GM12878 (cell line): ENCODE measurements around the gene ZNF860. TPM values are rescaled to one million over a fixed set of nuclear protein-coding genes. Genes with fewer than 3 reads are reported as not detected.

Source experiments
- ATAC-seq: fragments of 200-7000 bp; cut with Tn5 transposase; 3 replicates; pipeline ENCODE4 v1.9.1; 2020; ENCODE audit warnings: mild to moderate bottlenecking, moderate library complexity
- BruUV-seq: library from RNA; stranded (reverse); fragments of 400-500 nt; replicated peaks from 2 replicates; lab custom pipeline; 2021; lab: Mats Ljungman, UMichigan
- CTCF ChIA-PET: fragments of 300-600 bp; sonication (Branson Sonifier 250); formaldehyde crosslinking; extraction: SDS; loops from one replicate; lab custom pipeline; 2021; ENCODE audit warnings: inconsistent platforms; lab: Yijun Ruan, JAX
- POLR2A ChIA-PET: fragments of 350-600 bp; formaldehyde crosslinking; extraction: SDS; loops from one replicate; lab custom pipeline; 2021; ENCODE audit warnings: inconsistent platforms; lab: Charles Lee
- RAD21 ChIA-PET: fragments of 300-600 bp; sonication (Branson Sonifier 250); formaldehyde crosslinking; loops from one replicate; lab custom pipeline; 2023; ENCODE audit warnings: antibody characterized with exemption; ENCODE audit not compliant: unreplicated experiment; lab: Charles Lee
- SMC1A ChIA-PET: fragments of 300-600 bp; sonication (Branson Sonifier 250); formaldehyde crosslinking; loops from one replicate; lab custom pipeline; 2023; ENCODE audit not compliant: unreplicated experiment, uncharacterized antibody; lab: Charles Lee
- DNase-seq: peaks from one replicate; pipeline ENCODE4 v3.0.0-alpha.2; 2011; ENCODE audit warnings: low read depth, low spot score
- FAIRE-seq: peaks from 3 replicates; lab custom pipeline; 2011; peaks lifted over from hg19 to GRCh38; lab: Jason Lieb, UNC
- H2AFZ ChIP-seq: 2 replicates; pipeline ENCODE4 v1.6.0; 2011; ENCODE audit warnings: low read depth, low read length, control low read depth; ENCODE audit not compliant: control insufficient read depth
- H3K27ac ChIP-seq: 2 replicates; pipeline ENCODE4 v1.5.1; 2011; ENCODE audit warnings: control low read depth; ENCODE audit not compliant: control insufficient read depth, insufficient read depth
- H3K27me3 ChIP-seq, 2 experiments: replicated peaks in 1 of 2; 2 replicates each; pipeline versions ENCODE4 v1.6.0 to v1.6.1; 2011; ENCODE audit warnings: low read length in 1 of 2; ENCODE audit not compliant: control insufficient read depth in 2 of 2, insufficient read depth in 2 of 2
- H3K36me3 ChIP-seq, 2 experiments: 2 replicates each; pipeline ENCODE4 v1.5.1; 2011; ENCODE audit warnings: low read length in 1 of 2; ENCODE audit not compliant: control insufficient read depth in 2 of 2, insufficient read depth in 2 of 2
- H3K4me1 ChIP-seq: 2 replicates; pipeline ENCODE4 v1.6.1; 2011; ENCODE audit warnings: mild to moderate bottlenecking, low read length, moderate library complexity, mixed read lengths; ENCODE audit not compliant: control insufficient read depth, insufficient read depth
- H3K4me2 ChIP-seq: 2 replicates; pipeline ENCODE4 v1.6.0; 2011; ENCODE audit warnings: control low read depth; ENCODE audit not compliant: control insufficient read depth, insufficient read depth
- H3K4me3 ChIP-seq: fragments of 200-600 bp; sonication (generic); 2 replicates; pipeline ENCODE4 v1.5.1; 2016
- H3K79me2 ChIP-seq: 2 replicates; pipeline ENCODE4 v1.6.0; 2011; ENCODE audit warnings: low read length; ENCODE audit not compliant: control insufficient read depth, insufficient read depth
- H3K9ac ChIP-seq: 2 replicates; pipeline ENCODE4 v1.8.0; 2011; ENCODE audit warnings: low read length, control low read depth, mixed read lengths; ENCODE audit not compliant: control insufficient read depth, insufficient read depth
- H3K9me3 ChIP-seq: replicated peaks from 3 replicates; pipeline ENCODE4 v1.5.1; 2011; ENCODE audit warnings: mild to moderate bottlenecking, low read length; ENCODE audit not compliant: control insufficient read depth, insufficient read depth
- H4K20me1 ChIP-seq: 2 replicates; pipeline ENCODE4 v1.6.0; 2011; ENCODE audit not compliant: control insufficient read depth, insufficient read depth
- ATF3 ChIP-seq: IDR thresholded peaks from 2 replicates; pipeline ENCODE4 v1.6.1; 2011; ENCODE audit warnings: low read depth, mild to moderate bottlenecking, low read length, moderate library complexity, borderline replicate concordance; ENCODE audit errors: extremely low read depth
- DPF2 ChIP-seq: fragments of 450-650 bp; IDR thresholded peaks from 2 replicates; pipeline ENCODE4 v1.6.1; 2017; ENCODE audit warnings: mild to moderate bottlenecking
- GABPA ChIP-seq: IDR thresholded peaks from 2 replicates; pipeline ENCODE4 v1.6.1; 2014; ENCODE audit warnings: antibody characterized with exemption, low read depth, mild to moderate bottlenecking, inconsistent platforms
- MEF2B ChIP-seq: fragments of 450-650 bp; IDR thresholded peaks from 2 replicates; pipeline ENCODE4 v1.6.1; 2018; ENCODE audit warnings: mild to moderate bottlenecking, moderate library complexity; ENCODE audit not compliant: partially characterized antibody, poor library complexity, severe bottlenecking
- PKNOX1 ChIP-seq: fragments of 450-650 bp; IDR thresholded peaks from 2 replicates; pipeline ENCODE4 v1.6.1; 2016; ENCODE audit warnings: mild to moderate bottlenecking
- PML ChIP-seq: IDR thresholded peaks from 2 replicates; pipeline ENCODE4 v1.6.1; 2012; ENCODE audit warnings: low read length, inconsistent platforms
- POLR2AphosphoS5 ChIP-seq: IDR thresholded peaks from 2 replicates; pipeline ENCODE4 v1.6.1; 2011; ENCODE audit warnings: mild to moderate bottlenecking, low read length, inconsistent platforms
- RCOR1 ChIP-seq: conservative IDR thresholded peaks from 2 replicates; pipeline ENCODE4 v1.6.1; 2012; ENCODE audit warnings: low read depth, low read length, improper control_type of control experiment
- SRF ChIP-seq, 2 experiments: IDR thresholded peaks; 2 replicates each; pipeline ENCODE4 v1.6.1; 2011; ENCODE audit warnings: low read depth in 2 of 2, low read length in 2 of 2, mild to moderate bottlenecking in 1 of 2, moderate library complexity in 1 of 2
- ZBTB11 ChIP-seq: fragments of 450-650 bp; formaldehyde crosslinking; IDR thresholded peaks from 2 replicates; pipeline ENCODE4 v1.5.0; 2022; ENCODE audit warnings: mild to moderate bottlenecking, missing genetic modification characterization
- ZNF622 ChIP-seq: fragments of 450-650 bp; IDR thresholded peaks from 2 replicates; pipeline ENCODE4 v1.6.1; 2017; ENCODE audit warnings: mild to moderate bottlenecking, inconsistent platforms
- WGBS: methylation state at CpG from one replicate; pipeline ENCODE4 v1.1.6; 2016; ENCODE audit warnings: low lambda C conversion rate; ENCODE audit not compliant: insufficient replicate concordance, insufficient coverage; ENCODE audit errors: missing lambda C conversion rate; 5-methylcytosine and 5-hydroxymethylcytosine counted together
- in situ Hi-C: fragments of 300-500 bp; cut with MboI; formaldehyde crosslinking; loops from 9 replicates; pipeline ENCODE4 v1.14.3; 2018; ENCODE audit warnings: mixed read lengths
- intact Hi-C: fragments of 100-400 bp; cut with micrococcal nuclease; formaldehyde crosslinking; loops from one replicate; pipeline ENCODE4 v1.14.2; 2022; ENCODE audit not compliant: unreplicated experiment
- polyA plus RNA-seq, 11 experiments: library from polyadenylated mRNA; depleted of rRNA in 4 of 11; unstranded in 6 of 11; stranded (reverse) in 5 of 11; fragments of >200 nt; fragmentation: Nextera tagmentation in 4 of 11; fragmentation: Illumina TruSeq in 1 of 11; extraction: Ambion mirVana in 4 of 11; extraction: Trizol in 1 of 11; gene quantifications; 1 replicate in 1 of 11; 2 replicates in 10 of 11; pipeline versions ENCODE4 v1.2.1 to v1.2.3, GENCODE V29; 2011 to 2016; ENCODE audit warnings: inconsistent platforms in 2 of 11, missing spikeins in 2 of 11, low read depth in 1 of 11
- total RNA-seq, 4 experiments: library from RNA; depleted of rRNA in 3 of 4; stranded (reverse); fragments of >200 nt in 3 of 4; fragmentation: Illumina TruSeq in 1 of 4; extraction: Trizol in 1 of 4; gene quantifications; 2 replicates each; pipeline versions ENCODE4 v1.2.1 to v1.2.3, GENCODE V29; 2013 to 2021

The ZNF860 gene
- total and polyA plus RNA-seq, 10 of the 15 experiments (the other 5 are each of a cell fraction or from before 2014, with no cell fraction given) = not detected

GRCh38 chr3:31934866-31935265, 46.7 kb upstream of the ZNF860 start:
- FAIRE-seq (no peak), ATAC-seq (no peak), DNase-seq (no peak)
- Histone ChIP-seq H3K27me3 (no peaks in the 10 kb centered on the region; a peak in 1 of 4 replicates), H3K27ac (no peak overlapping the region), H3K9me3 (no peaks in the 10 kb centered on the region), H3K4me3 (no peak overlapping the region), H3K4me1 (no peaks in the 10 kb centered on the region), H3K36me3 (no peaks in the 10 kb centered on the region), H2AFZ (no peak overlapping the region), H4K20me1 (no peaks in the 10 kb centered on the region), H3K79me2 (no peaks in the 10 kb centered on the region), H3K9ac (no peak overlapping the region), H3K4me2 (no peak overlapping the region)
- 37% methylated on average over 3 of the region's 3 CpGs for WGBS
- in situ Hi-C loops = no loop called here
- no TSS peak for BruUV-seq
- CTCF ChIA-PET = no interaction called here
- RAD21 ChIA-PET = no interaction called here
- SMC1A ChIA-PET = no interaction called here
- intact Hi-C loops = no loop called here
- TF ChIP-seq SRF (IDR thresholded peaks at IDR 0.05; ENCODE audit: low read depth in 2 of 2, low read length in 2 of 2) (no peak), MEF2B (no peak)
- POLR2A ChIA-PET = no interaction called here

- H3K27me3 ChIP-seq = peaks cover 0 to 3% of the 10 kb centered on the region in 2 experiments; a peak in 1 of 4 replicates
- no peaks in the 10 kb centered on the region for H4K20me1 ChIP-seq
- no peaks in the 10 kb centered on the region for H3K79me2 ChIP-seq
- intact Hi-C loops (no loop called here), in situ Hi-C loops (no loop called here)
- no peak overlapping the region for H2AFZ ChIP-seq
- BruUV-seq = no TSS peak
- ChIA-PET POLR2A (interaction anchor here (0.6 kb wide), 1 partner anchor 699 kb away, joined by 3 read pairs; no protein-coding TSS in a partner anchor), RAD21 (no interaction called here), CTCF (no interaction called here), SMC1A (no interaction called here)
- H3K9ac ChIP-seq = no peak overlapping the region
- FAIRE-seq (no peak), DNase-seq (no peak), ATAC-seq (no peak)
- 7% methylated on average over 1 of the region's 1 CpG for WGBS
- H3K9me3 ChIP-seq = no peaks in the 10 kb centered on the region
- no peak overlapping the region for H3K4me3 ChIP-seq
- no peaks in the 10 kb centered on the region for H3K36me3 ChIP-seq
- no peak overlapping the region for H3K27ac ChIP-seq
- H3K4me2 ChIP-seq = no peak overlapping the region
- H3K4me1 ChIP-seq = no peaks in the 10 kb centered on the region
- TF ChIP-seq ZBTB11 (CRISPR knock-in tag) (no peak), GABPA (no peak), POLR2AphosphoS5 (no peak), ZNF622 (no peak), ATF3 (no peak), PKNOX1 (no peak), PML (no peak), DPF2 (no peak), RCOR1 (no peak)
Measured at GRCh38 chr3:31936420-31937060, 45.0 kb upstream of the ZNF860 start.
